ENCODE data around the gene UBL4B. TPM values are rescaled to one million over a fixed set of nuclear protein-coding genes. Genes with fewer than 3 reads are reported as not detected.
A peak's percentile ranks its signal among the peaks of the same experiment; 100 is the strongest.

The UBL4B gene
- total and polyA plus RNA-seq, 10 donors: not detected

GRCh38 chr1:110119843-110120242 is 7.6 kb downstream of the UBL4B start:
- peaks cover 0 to 33% (median 0%) of the 10 kb centered on the region in 7 donors for H3K27me3 ChIP-seq (replicated peaks in 1 of 7)
- no peak overlapping the region for H3K4me3 ChIP-seq
- intact Hi-C loops (cut with DNase I; ENCODE audit: low total_unique reads): no loop called here
- H3K36me3 ChIP-seq: no peaks in the 10 kb centered on the region
- DNase-seq: peak; percentile 44
- H3K27ac ChIP-seq: no peak overlapping the region
- no peaks in the 10 kb centered on the region for H3K4me1 ChIP-seq
- 51 to 84% (median 65%) methylated on average over 2 to 3 of the region's 3 CpGs for WGBS, 5 donors
- TF ChIP-seq POLR2A (IDR thresholded peaks at IDR 0.05) (no peak), POLR2AphosphoS5 (IDR thresholded peaks at IDR 0.05) (no peak)
- TF ChIP-seq, protein P1, sequence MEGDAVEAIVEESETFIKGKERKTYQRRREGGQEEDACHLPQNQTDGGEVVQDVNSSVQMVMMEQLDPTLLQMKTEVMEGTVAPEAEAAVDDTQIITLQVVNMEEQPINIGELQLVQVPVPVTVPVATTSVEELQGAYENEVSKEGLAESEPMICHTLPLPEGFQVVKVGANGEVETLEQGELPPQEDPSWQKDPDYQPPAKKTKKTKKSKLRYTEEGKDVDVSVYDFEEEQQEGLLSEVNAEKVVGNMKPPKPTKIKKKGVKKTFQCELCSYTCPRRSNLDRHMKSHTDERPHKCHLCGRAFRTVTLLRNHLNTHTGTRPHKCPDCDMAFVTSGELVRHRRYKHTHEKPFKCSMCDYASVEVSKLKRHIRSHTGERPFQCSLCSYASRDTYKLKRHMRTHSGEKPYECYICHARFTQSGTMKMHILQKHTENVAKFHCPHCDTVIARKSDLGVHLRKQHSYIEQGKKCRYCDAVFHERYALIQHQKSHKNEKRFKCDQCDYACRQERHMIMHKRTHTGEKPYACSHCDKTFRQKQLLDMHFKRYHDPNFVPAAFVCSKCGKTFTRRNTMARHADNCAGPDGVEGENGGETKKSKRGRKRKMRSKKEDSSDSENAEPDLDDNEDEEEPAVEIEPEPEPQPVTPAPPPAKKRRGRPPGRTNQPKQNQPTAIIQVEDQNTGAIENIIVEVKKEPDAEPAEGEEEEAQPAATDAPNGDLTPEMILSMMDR (IDR thresholded peaks at IDR 0.05 in 8 of 11, conservative IDR thresholded peaks at IDR 0.05 in 3 of 11): no peak
- H3K9me3 ChIP-seq: peaks cover 0 to 9% (median 0%) of the 10 kb centered on the region in 8 donors

DNA sequence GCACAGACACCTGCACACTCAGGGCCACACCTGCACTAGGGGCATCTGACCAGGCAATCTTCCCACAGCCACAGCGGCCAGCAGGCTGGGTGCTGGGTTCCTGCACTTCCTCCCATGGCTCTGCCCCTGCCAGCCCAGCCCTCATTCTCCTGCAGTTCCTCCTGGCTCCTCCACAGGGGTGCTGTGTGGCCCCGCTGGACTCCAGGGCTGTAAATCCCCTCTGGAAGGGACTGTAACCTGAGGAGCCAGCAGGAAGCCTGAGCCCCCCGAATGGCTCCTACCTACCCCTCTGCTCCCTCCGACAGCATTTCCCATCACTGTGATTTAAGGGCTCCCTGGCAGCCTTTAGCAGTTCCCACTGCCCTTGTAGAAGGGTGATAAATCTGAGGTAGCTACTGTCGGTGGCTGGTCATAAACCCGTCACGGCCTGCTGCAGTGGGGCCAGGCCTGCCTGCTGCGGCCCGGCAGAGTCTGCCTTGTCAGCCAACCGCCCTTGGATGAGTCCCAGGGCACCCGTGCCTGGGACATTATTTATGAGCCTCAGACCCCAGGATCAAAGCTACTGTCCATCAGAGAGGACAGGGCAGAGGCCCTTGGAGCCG is 8.8 kb downstream of the UBL4B start:
- peak; percentile 57 for DNase-seq
- no peak overlapping the region for H3K4me3 ChIP-seq
- H3K27me3 ChIP-seq (replicated peaks in 1 of 7): peaks cover 0 to 42% (median 0%) of the 10 kb centered on the region in 7 donors
- H3K9me3 ChIP-seq: peaks cover 0 to 12% (median 3%) of the 10 kb centered on the region in 8 donors
- no peak overlapping the region for H3K27ac ChIP-seq
- 25 to 33% (median 28%) methylated on average over 12 of the region's 12 CpGs for WGBS, 5 donors
- H3K4me1 ChIP-seq: no peaks in the 10 kb centered on the region
- H3K36me3 ChIP-seq: no peaks in the 10 kb centered on the region
- TF ChIP-seq, protein P1 (IDR thresholded peaks at IDR 0.05 in 8 of 11, conservative IDR thresholded peaks at IDR 0.05 in 3 of 11): no peak
- TF ChIP-seq POLR2A (IDR thresholded peaks at IDR 0.05): no peak
- intact Hi-C loops (cut with DNase I; ENCODE audit: low total_unique reads): no loop called here

- Histone ChIP-seq H3K27me3 (replicated peaks in 1 of 7) (peaks cover 0 to 50% (median 0%) of the 10 kb centered on the region in 7 donors), H3K4me1 (no peaks in the 10 kb centered on the region), H3K36me3 (no peaks in the 10 kb centered on the region), H3K27ac (no peak overlapping the region), H3K9me3 (peaks cover 0 to 19% (median 9%) of the 10 kb centered on the region in 8 donors), H3K4me3 (no peak overlapping the region)
- 74 to 86% (median 76%) methylated on average over 3 of the region's 3 CpGs for WGBS, 5 donors
- intact Hi-C loops (cut with DNase I; ENCODE audit: low total_unique reads): no loop called here
- DNase-seq: peak; percentile 20
- TF ChIP-seq POLR2AphosphoS5 (IDR thresholded peaks at IDR 0.05) (no peak), POLR2A (IDR thresholded peaks at IDR 0.05) (no peak)
- TF ChIP-seq, protein P1 (IDR thresholded peaks at IDR 0.05 in 8 of 11, conservative IDR thresholded peaks at IDR 0.05 in 3 of 11): no peak
These were observed 11.0 kb downstream of the UBL4B start for GRCh38 chr1:110123224-110123623.

GRCh38 chr1:110125810-110126209 is 13.6 kb downstream of the UBL4B start:
- Histone ChIP-seq H3K4me3 (no peak overlapping the region), H3K36me3 (no peaks in the 10 kb centered on the region), H3K4me1 (peaks cover 0 to 10% (median 0%) of the 10 kb centered on the region in 6 donors), H3K27me3 (replicated peaks in 1 of 7) (peaks cover 0 to 64% (median 12%) of the 10 kb centered on the region in 7 donors), H3K27ac (no peak overlapping the region), H3K9me3 (peaks cover 0 to 19% (median 9%) of the 10 kb centered on the region in 8 donors)
- 94 to 99% (median 95%) methylated on average over 4 of the region's 4 CpGs for WGBS, 5 donors
- intact Hi-C loops (cut with DNase I; ENCODE audit: low total_unique reads): no loop called here
- DNase-seq: peak; percentile 6
- no peak for TF ChIP-seq POLR2AphosphoS5 (IDR thresholded peaks at IDR 0.05)

Measured in spleen (tissue), 11 donors.